ENCODE data around the gene PDE1C. TPM values are rescaled to one million over a fixed set of nuclear protein-coding genes. Genes with fewer than 3 reads are reported as not detected.

Gene PDE1C
- polyA plus RNA-seq, 1 of the 3 experiments (the other 2 are of a cell fraction) = 4.6 TPM

- POLR2A ChIA-PET = no interaction called here
- Histone ChIP-seq H3K9ac (no peak overlapping the region), H3F3A (replicated peaks; ENCODE audit: insufficient read depth) (no peaks in the 10 kb centered on the region), H3K9me3 (no peaks in the 10 kb centered on the region), H3K9me2 (no peaks in the 10 kb centered on the region), H3K4me3 (ENCODE audit: low read depth in 2 of 2, low read length in 1 of 2) (no peak overlapping the region), H2AFZ (ENCODE audit: low read depth) (no peak overlapping the region), H4K20me1 (ENCODE audit: insufficient read depth) (no peaks in the 10 kb centered on the region), H3K36me3 (replicated peaks in 1 of 2; ENCODE audit: control insufficient read depth in 1 of 2, insufficient read depth in 2 of 2, low read length in 1 of 2) (no peaks in the 10 kb centered on the region), H3K4me1 (ENCODE audit: control insufficient read depth in 1 of 2, insufficient read depth in 2 of 2, low read depth in 1 of 2, low read length in 1 of 2) (peaks cover 0 to 5% of the 10 kb centered on the region in 2 experiments; a peak in 2 of 4 replicates), H3K79me2 (ENCODE audit: insufficient read depth) (no peaks in the 10 kb centered on the region), H3K4me2 (no peak overlapping the region), H3K27me3 (ENCODE audit: insufficient read depth) (no peaks in the 10 kb centered on the region; the same call in 1 of the 2 replicates), H3K27ac (ENCODE audit: low read depth in 2 of 2, low read length in 1 of 2) (no peak overlapping the region)
- CTCF ChIA-PET = no interaction called here
- WGBS (ENCODE audit: low lambda C conversion rate) = 12% methylated on average over 3 of the region's 3 CpGs
- no peak for DNase-seq
- TF ChIP-seq, protein P1, sequence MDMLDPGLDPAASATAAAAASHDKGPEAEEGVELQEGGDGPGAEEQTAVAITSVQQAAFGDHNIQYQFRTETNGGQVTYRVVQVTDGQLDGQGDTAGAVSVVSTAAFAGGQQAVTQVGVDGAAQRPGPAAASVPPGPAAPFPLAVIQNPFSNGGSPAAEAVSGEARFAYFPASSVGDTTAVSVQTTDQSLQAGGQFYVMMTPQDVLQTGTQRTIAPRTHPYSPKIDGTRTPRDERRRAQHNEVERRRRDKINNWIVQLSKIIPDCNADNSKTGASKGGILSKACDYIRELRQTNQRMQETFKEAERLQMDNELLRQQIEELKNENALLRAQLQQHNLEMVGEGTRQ (IDR thresholded peaks at IDR 0.05; ENCODE audit: borderline replicate concordance, low read depth, low read length) = no peak
- TF ChIP-seq RFX5 (IDR thresholded peaks at IDR 0.05; ENCODE audit: low read length) = no peak
- TF ChIP-seq MXI1 (IDR thresholded peaks at IDR 0.05; ENCODE audit: low read depth, low read length) = no peak
- no peak for TF ChIP-seq TAF1 (IDR thresholded peaks at IDR 0.05; ENCODE audit: borderline replicate concordance, low read depth, low read length)
- TF ChIP-seq GATA2 (CRISPR knock-in tag; IDR thresholded peaks at IDR 0.05) = no peak
- no peak for TF ChIP-seq CHD2 (IDR thresholded peaks at IDR 0.05; ENCODE audit: low read length, partially characterized antibody)
These were observed 39.1 kb downstream of the PDE1C start for GRCh38 chr7:32030904-32031692.

GRCh38 chr7:32026083-32026425, 44.2 kb downstream of the PDE1C start:
- Histone ChIP-seq H4K20me1 (ENCODE audit: insufficient read depth) (no peaks in the 10 kb centered on the region), H3K4me3 (ENCODE audit: low read depth in 2 of 2, low read length in 1 of 2) (no peak overlapping the region), H3K36me3 (replicated peaks in 1 of 2; ENCODE audit: control insufficient read depth in 1 of 2, insufficient read depth in 2 of 2, low read length in 1 of 2) (no peaks in the 10 kb centered on the region), H3K9ac (no peak overlapping the region), H3K4me2 (no peak overlapping the region), H3K27me3 (ENCODE audit: insufficient read depth) (no peaks in the 10 kb centered on the region; the same call in 1 of the 2 replicates), H3K79me2 (ENCODE audit: insufficient read depth) (no peaks in the 10 kb centered on the region), H3K9me2 (no peaks in the 10 kb centered on the region), H3K9me3 (no peaks in the 10 kb centered on the region), H3K27ac (ENCODE audit: low read depth in 2 of 2, low read length in 1 of 2) (no peak overlapping the region), H3K4me1 (ENCODE audit: control insufficient read depth in 1 of 2, insufficient read depth in 2 of 2, low read depth in 1 of 2, low read length in 1 of 2) (no peaks in the 10 kb centered on the region), H3F3A (replicated peaks; ENCODE audit: insufficient read depth) (no peaks in the 10 kb centered on the region), H2AFZ (ENCODE audit: low read depth) (no peak overlapping the region)
- TF ChIP-seq POLR2AphosphoS5 (IDR thresholded peaks at IDR 0.05; ENCODE audit: low read depth, low read length) (no peak), FOXJ3 (CRISPR knock-in tag; IDR thresholded peaks at IDR 0.05) (no peak), RXRA (IDR thresholded peaks at IDR 0.05; ENCODE audit: borderline replicate concordance, low read depth) (no peak), RFX5 (IDR thresholded peaks at IDR 0.05; ENCODE audit: low read length) (no peak), FOXM1 (IDR thresholded peaks at IDR 0.05; ENCODE audit: low read depth) (no peak), YY1 (IDR thresholded peaks at IDR 0.05; ENCODE audit: low read depth) (no peak), NFIC (IDR thresholded peaks at IDR 0.05; ENCODE audit: borderline replicate concordance) (no peak), EP300 (IDR thresholded peaks at IDR 0.05; ENCODE audit: borderline replicate concordance in 1 of 2, low read depth in 1 of 2, low read length in 1 of 2) (no peak), RCOR1 (IDR thresholded peaks at IDR 0.05; ENCODE audit: low read length) (no peak), GATA2 (CRISPR knock-in tag; IDR thresholded peaks at IDR 0.05) (no peak), NRF1 (IDR thresholded peaks at IDR 0.05; ENCODE audit: low read depth, low read length) (no peak), ELF1 (IDR thresholded peaks at IDR 0.05) (no peak), TCF12 (IDR thresholded peaks at IDR 0.05) (no peak)
- TF ChIP-seq, protein P2, sequence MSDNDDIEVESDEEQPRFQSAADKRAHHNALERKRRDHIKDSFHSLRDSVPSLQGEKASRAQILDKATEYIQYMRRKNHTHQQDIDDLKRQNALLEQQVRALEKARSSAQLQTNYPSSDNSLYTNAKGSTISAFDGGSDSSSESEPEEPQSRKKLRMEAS (IDR thresholded peaks at IDR 0.05; ENCODE audit: low read depth) = no peak
- TF ChIP-seq, protein P3, sequence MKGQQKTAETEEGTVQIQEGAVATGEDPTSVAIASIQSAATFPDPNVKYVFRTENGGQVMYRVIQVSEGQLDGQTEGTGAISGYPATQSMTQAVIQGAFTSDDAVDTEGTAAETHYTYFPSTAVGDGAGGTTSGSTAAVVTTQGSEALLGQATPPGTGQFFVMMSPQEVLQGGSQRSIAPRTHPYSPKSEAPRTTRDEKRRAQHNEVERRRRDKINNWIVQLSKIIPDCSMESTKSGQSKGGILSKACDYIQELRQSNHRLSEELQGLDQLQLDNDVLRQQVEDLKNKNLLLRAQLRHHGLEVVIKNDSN (IDR thresholded peaks at IDR 0.05; ENCODE audit: borderline replicate concordance, low read depth) = no peak
- TF ChIP-seq, protein P1 (IDR thresholded peaks at IDR 0.05; ENCODE audit: borderline replicate concordance, low read depth, low read length) = no peak
- DNase-seq = no peak
- WGBS (ENCODE audit: low lambda C conversion rate) = 18% methylated on average over 5 of the region's 5 CpGs
- POLR2A ChIA-PET = no interaction called here
- CTCF ChIA-PET = no interaction called here

Data from SK-N-SH (cell line).